ENCODE results near the gene C1QL1. TPM values are rescaled to one million over a fixed set of nuclear protein-coding genes. Genes with fewer than 3 reads are reported as not detected.

The C1QL1 gene
- 1 to 10 TPM; 1.3 to 2.4 (median 1.7) TPM for polyA plus RNA-seq (ENCODE audit: insufficient read length in 3 of 3)

GRCh38 chr17:44968225-44969143, at the start of gene C1QL1:
Gene C1QL1 (minus strand): TSS chr17:44968303. CDS start chr17:44968048, 255 bp downstream.
- peak; percentile 61 to 89 (median 82) for DNase-seq (ENCODE audit: low read depth in 3 of 3, low spot score in 2 of 3)

GRCh38 chr17:45016823-45017222, 48.7 kb upstream of the C1QL1 start:
- no peak for DNase-seq (ENCODE audit: low read depth in 3 of 3, low spot score in 2 of 3)

- no peak for DNase-seq (ENCODE audit: low read depth in 3 of 3, low spot score in 2 of 3)
These were observed 48.1 kb upstream of the C1QL1 start for GRCh38 chr17:45016237-45016636.

- no peak for DNase-seq (ENCODE audit: low read depth in 3 of 3, low spot score in 2 of 3)
These were observed 45.2 kb upstream of the C1QL1 start for GRCh38 chr17:45013021-45013997.

GRCh38 chr17:45011767-45012166, 43.7 kb upstream of the C1QL1 start:
- DNase-seq (ENCODE audit: low read depth in 3 of 3, low spot score in 2 of 3): no peak

- DNase-seq (ENCODE audit: low read depth in 3 of 3, low spot score in 2 of 3): no peak
These were observed 41.8 kb upstream of the C1QL1 start for GRCh38 chr17:45009676-45010467.

GRCh38 chr17:45008216-45008615, 40.1 kb upstream of the C1QL1 start:
- DNase-seq (ENCODE audit: low read depth in 3 of 3, low spot score in 2 of 3): no peak

GRCh38 chr17:45006927-45007461, 38.9 kb upstream of the C1QL1 start:
- no peak for DNase-seq (ENCODE audit: low read depth in 3 of 3, low spot score in 2 of 3)

GRCh38 chr17:45005700-45006099, 37.6 kb upstream of the C1QL1 start:
- DNase-seq (ENCODE audit: low read depth in 3 of 3, low spot score in 2 of 3): no peak

- no peak for DNase-seq (ENCODE audit: low read depth in 3 of 3, low spot score in 2 of 3)
These were observed 36.3 kb upstream of the C1QL1 start for GRCh38 chr17:45004388-45004787.

GRCh38 chr17:45003877-45004276, 35.8 kb upstream of the C1QL1 start:
- no peak for DNase-seq (ENCODE audit: low read depth in 3 of 3, low spot score in 2 of 3)

- no peak for DNase-seq (ENCODE audit: low read depth in 3 of 3, low spot score in 2 of 3)
These were observed 33.2 kb upstream of the C1QL1 start for GRCh38 chr17:45001310-45001709.

GRCh38 chr17:44999433-44999832, 31.3 kb upstream of the C1QL1 start:
- DNase-seq (ENCODE audit: low read depth in 3 of 3, low spot score in 2 of 3): no peak

GRCh38 chr17:44998646-44999045, 30.5 kb upstream of the C1QL1 start:
- DNase-seq (ENCODE audit: low read depth in 3 of 3, low spot score in 2 of 3): no peak

GRCh38 chr17:44997733-44998520, 29.8 kb upstream of the C1QL1 start:
- no peak for DNase-seq (ENCODE audit: low read depth in 3 of 3, low spot score in 2 of 3)

GRCh38 chr17:44996304-44996703, 28.2 kb upstream of the C1QL1 start:
- no peak for DNase-seq (ENCODE audit: low read depth in 3 of 3, low spot score in 2 of 3)

- no peak for DNase-seq (ENCODE audit: low read depth in 3 of 3, low spot score in 2 of 3)
These were observed 27.4 kb upstream of the C1QL1 start for GRCh38 chr17:44995436-44996001.

- DNase-seq (ENCODE audit: low read depth in 3 of 3, low spot score in 2 of 3): no peak
These were observed 24.3 kb upstream of the C1QL1 start for GRCh38 chr17:44992242-44992939.

All from right renal cortex interstitium (tissue), 3 donors.